Stimulated activated naive CD4-positive, alpha-beta T cell treated with Interleukin-2 at 50 U/mL for 16 hours (primary cell): ENCODE data around the gene MYRF.

Source experiments
- DNase-seq: peaks from one replicate; lab custom pipeline; 2025; lab: John Stamatoyannopoulos, UW

MYRF gene

DNA sequence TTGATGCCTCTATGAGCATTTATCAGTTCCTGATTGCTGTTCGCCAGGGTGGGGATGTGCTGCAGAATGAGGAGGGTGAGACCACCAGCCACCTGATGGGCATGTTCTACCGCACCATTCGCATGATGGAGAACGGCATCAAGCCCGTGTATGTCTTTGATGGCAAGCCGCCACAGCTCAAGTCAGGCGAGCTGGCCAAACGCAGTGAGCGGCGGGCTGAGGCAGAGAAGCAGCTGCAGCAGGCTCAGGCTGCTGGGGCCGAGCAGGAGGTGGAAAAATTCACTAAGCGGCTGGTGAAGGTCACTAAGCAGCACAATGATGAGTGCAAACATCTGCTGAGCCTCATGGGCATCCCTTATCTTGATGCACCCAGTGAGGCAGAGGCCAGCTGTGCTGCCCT is 43.0 kb downstream of the MYRF start:
- DNase-seq, result no peak

DNA sequence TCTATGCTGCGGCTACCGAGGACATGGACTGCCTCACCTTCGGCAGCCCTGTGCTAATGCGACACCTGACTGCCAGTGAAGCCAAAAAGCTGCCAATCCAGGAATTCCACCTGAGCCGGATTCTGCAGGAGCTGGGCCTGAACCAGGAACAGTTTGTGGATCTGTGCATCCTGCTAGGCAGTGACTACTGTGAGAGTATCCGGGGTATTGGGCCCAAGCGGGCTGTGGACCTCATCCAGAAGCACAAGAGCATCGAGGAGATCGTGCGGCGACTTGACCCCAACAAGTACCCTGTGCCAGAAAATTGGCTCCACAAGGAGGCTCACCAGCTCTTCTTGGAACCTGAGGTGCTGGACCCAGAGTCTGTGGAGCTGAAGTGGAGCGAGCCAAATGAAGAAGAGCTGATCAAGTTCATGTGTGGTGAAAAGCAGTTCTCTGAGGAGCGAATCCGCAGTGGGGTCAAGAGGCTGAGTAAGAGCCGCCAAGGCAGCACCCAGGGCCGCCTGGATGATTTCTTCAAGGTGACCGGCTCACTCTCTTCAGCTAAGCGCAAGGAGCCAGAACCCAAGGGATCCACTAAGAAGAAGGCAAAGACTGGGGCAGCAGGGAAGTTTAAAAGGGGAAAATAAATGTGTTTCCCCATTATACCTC is 43.6 kb downstream of the MYRF start:
- DNase-seq, result no peak

DNA sequence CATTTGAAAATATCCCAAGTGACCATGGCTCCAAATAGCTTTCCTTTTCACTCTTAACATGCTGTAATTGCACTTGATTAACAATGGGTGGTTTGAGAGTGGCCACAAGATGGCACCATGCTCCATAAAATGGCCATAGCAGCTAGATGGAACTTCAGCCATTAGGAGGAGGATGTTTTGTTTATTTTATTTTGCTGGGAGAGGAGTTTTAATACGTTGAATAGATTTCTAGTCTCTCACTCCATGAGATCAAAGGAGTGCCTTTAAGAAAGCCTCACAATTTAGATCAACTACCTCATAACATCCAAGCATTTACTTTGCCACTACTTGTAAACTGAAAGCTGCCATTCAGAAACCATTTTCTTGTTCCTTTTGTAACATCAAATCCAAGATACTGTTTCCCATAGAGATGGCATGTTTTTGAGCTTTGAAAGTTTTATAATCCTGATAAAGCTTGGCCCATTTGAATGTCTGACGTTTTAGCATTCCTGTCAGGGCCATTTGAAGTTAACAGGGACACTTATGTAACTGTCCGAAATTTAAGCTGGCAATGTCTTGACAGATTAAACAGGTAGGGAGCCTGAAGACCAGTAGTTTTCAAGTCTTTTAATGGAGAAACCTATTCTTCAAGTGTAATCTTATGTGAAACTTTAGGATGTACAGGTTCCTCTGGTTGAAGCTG is 45.0 kb downstream of the MYRF start:
- peak; percentile 63 for DNase-seq

DNA sequence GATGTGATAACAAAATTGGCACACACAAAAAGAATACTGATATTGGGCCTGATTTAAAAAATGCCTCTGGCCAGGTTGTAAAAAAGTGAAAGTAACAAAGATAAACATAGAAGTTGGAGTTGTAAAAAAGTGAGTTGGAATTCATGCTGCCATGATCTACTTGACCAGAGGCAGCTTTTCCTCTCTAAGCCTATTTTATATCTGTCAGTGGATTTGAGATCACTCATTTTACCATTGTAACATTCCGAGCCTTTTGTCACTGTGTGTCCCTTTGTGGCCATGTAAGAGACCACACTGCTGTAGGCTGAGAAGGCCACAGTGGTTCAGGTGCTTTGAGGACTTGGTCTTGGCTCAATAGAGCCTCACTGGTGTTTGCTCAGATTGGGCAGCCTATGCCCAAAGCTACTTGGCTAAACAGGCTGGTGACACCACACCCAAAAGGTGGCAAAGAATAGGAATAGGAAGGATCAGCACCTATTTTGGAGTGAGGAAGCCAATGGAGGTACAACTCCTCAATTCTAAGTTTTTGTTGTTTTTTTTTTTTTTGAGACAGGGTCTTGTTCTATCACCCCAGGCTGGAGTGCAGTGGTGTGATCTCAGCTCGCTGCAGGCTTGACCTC is 47.3 kb downstream of the MYRF start:
- no peak for DNase-seq

DNA sequence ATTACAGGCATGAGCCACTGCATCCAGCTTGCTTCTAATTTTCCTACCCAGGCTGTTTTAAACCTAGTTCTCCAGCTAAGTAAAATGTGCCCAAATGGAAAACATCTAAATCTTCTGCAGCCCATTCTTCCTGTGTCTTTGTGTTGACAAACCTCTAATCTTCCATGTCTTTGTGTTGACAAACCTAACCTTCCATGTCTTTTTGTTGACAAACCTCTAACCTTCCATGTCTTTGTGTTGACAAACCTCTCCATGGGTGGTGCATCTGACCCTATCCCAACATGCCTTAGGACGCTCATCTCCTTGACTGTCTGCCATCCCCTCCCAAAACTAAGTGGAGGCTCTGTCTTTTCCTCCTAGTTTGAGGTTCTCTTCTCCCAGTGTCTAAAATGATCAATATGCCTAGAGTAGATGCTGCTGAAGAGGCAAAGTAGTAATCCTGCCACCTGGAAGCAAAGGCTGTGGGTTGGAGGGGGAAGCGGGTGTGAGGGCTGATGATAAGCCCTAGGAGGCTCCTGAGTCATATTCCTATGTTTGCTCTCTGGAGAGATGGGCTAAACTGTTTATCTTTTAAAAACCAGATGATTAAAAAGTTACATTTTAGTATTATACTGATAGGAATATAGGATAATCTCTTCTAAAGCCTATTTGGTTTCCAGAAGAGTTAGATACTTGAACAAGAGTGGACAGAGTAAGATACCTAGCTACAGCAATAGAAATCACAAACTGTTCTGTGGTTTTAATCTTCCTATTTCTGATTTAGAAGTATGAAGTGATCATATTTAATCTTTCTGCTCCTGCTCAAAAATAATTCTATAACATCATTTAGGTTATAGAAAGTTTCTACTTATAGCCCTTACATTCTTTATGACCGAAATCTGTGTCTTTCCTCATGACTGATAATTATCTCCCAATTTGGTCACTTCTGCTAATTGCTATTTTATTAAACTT is 48.2 kb downstream of the MYRF start:
- DNase-seq, result no peak

DNA sequence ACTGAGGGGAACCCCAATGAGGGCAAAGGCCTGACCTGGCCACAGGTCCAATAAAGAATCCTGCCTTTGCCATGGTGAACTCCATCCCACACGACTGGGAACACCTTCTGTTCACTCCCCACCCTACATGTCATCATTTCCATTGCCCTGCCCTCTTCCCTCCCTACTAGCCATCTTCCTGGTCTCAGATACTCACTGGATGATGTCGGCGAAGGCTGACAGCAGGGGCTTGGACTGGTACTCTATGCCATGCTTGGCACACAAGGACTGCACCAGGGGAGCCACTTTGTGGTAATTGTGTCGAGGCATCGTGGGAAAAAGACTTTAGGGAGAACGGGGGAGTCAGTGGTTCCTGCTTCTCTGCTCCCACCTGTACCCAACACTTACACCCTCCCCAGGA is 50.2 kb downstream of the MYRF start:
- DNase-seq, result no peak

DNA sequence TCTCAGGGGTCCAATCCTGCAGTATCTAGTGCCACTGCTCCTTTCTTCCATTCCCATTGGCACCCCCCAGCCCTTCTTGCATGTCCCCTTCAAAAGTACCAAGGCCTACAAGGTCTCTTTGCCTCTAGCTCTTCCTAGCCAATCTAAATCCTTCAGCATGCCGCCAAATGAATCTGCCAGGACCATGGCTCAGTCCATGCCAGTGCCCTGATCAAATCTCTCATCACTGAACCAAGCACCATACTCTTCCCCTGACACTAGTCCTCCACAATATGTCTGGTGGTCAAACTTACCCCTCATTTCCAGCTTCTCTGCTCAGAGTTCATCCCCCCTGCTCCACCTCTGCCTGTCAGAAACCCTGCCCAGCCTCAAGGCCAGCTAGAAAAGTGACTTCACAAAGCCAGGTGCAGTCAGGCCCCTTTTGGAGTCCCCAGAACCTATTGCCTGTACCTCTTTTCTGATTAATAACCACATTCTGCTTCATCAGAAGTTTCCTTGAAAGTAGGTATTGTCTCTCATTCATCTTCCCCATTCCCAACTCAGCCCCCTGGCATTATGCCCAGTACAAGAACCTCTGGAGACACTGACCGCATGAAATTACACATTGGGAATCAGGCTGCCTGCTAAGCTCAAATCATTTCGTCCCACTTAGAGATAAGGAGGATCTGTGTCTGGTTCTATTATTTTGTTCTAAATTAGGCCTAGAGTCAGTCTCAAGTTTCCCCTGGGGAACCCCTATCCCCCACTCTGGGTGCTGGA is 51.6 kb downstream of the MYRF start:
- DNase-seq, result no peak

DNA sequence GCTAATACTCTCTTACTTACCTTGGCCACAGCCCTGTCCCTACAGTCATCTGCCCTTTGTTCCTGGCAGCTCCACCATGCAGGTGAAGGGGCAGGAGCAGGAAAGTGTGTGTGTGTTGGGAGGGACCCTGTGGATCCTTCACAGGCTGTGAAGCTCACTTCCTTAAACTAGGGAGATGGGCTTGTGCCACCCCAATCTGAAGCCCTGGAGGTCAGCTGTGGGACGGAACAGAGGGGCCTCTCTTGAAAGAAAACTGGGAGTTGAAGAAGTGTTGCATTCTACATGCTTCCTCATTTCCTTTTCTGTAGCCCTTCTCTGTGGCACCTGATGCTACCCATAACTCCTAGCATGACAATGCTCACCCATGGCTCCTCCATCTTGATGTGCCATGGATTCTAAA is 52.7 kb downstream of the MYRF start:
- DNase-seq, result no peak

DNA sequence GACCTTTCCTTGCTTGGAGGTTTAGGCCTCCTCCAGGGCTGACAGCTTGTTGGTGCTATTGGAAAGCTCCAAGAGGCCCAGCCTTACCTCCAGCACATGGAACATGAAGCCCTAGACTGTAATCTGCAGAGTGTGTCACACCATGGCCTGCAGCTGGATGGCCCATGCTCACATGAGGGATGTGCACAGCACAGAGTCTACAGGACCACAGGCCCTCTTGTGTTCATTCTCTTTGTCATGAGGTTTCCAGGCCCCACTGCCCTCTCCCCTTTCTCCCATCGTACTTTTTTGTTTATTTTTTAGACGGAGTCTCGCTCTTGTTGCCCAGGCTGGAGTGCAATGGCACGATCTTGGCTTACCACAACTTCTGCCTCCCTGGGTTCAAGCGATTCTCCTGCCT is 54.3 kb downstream of the MYRF start:
- no peak for DNase-seq

DNA sequence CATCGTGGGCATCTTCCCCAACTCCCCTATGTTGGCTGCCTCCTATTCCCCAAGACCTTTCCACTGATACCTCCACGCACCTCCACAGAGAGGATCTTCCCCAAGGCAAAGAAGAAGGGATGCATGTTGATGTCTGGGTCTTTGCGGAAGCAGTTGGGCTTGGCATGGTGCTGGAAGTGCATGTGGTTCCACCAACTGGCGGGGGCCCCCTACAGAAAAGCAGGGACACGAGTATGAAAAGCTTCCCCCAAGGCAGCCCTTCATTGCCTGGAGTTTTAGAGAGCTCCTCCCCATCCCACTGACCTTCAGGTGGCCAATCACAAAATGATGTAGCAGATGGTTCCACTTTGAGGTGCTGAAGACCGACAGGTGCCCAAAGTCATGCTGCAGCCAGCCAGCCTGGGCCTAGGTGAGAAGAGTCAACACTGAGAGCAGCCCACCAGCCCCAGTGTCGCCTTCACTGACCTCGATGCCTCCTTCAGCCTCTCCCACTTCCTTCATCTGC is 58.3 kb downstream of the MYRF start:
- DNase-seq, result no peak

DNA sequence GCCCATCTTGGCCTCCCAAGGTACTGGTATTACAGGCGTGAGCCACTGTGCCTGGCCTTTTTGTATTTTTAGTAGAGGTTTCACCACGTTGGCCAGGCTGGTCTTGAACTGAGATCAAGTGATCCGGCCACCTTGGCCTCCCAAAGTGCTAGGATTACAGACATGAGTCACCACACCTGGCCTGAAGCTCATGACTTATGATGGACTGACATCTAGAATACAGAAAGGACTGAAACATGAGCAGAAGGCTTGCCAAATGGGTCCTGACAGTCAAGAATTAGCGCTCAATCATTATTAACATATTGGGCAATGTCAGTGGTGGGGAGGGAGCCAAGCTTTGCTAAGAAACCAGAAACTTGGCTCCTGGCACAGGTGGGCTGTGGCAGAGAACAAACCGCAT is 59.4 kb downstream of the MYRF start:
- DNase-seq, result no peak

DNA sequence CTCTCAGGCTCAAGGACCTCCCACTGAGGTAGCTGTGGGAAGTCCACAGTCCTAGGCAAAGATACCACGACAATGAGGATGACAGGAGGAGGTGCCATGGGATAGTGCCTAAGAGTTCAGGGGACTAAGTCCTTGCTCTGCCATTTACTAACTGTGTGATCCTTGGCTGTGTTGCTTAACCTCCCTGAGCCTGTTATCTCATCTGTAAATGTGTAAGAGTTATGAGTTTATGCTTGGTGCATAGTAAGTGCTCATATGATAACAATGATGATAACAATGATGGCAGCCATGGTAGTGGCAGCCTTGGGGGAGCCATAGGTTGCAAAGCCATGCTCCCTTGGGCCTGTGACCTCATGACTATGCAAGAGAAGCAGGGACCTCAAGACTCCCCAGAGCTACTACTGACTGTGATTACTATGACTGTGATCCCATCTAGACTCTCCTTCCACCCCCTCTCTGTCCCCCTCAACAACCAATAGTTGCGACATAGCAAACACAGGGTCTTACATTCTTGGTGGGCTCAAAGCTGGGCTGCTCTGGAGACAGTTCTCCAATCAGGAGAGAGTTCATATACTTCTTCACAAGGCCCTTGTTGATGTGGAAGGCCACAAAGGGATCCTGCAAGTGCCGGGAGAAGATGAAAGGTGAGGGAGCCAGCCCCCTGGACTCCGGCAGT is 60.4 kb downstream of the MYRF start:
- DNase-seq, result no peak

DNA sequence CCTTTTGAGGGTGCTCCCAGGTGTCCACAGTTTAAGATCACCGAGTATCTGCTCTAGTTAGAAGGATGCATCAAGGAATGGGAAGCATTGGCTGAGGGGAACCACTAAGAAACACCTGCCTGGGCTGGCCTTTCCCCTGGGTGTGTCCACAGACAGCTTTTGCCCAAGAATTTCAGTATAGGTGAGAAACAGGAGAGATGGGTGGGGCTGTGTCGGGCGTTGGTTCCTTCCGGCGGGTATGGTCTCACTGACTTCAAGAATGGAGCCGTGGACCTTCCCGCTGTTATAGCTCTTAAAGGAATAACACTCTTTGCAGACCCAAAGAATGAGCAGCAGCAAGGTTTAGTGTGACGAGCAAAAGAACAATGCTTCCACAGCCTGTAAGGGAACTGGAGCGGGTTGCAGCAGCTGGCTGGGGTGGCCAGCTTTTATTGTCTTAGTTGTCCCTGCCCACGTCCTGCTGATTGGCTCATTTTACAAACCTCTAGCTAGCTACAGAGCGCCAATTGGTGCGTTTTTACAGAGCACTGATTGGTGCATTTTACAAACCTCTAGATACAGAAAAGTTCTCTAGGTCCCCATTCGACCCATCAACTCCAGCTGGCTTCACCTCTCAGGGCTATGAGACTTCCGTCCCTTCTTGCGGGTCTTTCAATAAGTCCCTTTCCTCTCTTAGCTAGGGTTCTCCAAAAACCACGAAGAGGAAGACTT is 62.0 kb downstream of the MYRF start:
- no peak for DNase-seq

DNA sequence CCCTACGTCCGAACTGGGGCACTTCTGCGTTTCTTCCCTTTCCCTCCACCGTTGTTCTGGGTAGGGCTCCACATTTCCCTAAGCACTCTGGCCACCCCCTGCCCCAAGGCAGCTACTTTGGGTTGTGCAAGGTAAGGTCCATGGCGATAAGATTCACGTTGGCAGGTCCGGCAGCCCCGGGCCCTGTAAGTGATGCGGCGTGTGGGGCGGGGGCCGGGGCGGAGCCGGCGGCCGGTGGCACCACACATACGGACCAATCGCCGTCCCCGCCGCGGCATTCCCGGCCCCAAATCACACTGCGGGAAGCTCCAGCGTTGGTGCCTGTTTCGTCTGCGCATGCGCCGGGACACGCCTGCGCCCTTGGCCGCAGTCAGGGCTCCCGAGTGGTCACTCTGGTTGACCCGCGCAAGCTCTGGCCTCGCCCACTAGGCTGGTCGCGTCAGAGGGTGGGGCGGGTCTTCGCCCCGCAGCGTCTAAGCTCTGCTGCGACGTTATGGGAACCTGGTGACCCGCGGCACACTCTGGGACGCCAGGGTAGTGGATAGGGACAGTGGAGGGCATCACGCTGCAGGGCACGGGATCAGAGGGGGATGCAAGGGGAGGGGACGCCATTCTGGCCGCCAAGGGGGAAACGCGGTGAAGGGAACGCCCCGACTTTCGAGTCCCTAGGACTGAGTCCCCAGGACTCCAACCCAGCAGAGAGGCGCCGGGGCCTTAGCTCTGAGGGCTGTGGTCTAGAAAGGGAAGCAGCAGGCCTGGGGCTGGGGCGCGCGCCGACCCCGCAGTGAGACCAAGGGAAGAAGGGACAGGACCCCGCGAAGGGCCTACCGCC is 62.7 kb downstream of the MYRF start:
- no peak for DNase-seq

DNA sequence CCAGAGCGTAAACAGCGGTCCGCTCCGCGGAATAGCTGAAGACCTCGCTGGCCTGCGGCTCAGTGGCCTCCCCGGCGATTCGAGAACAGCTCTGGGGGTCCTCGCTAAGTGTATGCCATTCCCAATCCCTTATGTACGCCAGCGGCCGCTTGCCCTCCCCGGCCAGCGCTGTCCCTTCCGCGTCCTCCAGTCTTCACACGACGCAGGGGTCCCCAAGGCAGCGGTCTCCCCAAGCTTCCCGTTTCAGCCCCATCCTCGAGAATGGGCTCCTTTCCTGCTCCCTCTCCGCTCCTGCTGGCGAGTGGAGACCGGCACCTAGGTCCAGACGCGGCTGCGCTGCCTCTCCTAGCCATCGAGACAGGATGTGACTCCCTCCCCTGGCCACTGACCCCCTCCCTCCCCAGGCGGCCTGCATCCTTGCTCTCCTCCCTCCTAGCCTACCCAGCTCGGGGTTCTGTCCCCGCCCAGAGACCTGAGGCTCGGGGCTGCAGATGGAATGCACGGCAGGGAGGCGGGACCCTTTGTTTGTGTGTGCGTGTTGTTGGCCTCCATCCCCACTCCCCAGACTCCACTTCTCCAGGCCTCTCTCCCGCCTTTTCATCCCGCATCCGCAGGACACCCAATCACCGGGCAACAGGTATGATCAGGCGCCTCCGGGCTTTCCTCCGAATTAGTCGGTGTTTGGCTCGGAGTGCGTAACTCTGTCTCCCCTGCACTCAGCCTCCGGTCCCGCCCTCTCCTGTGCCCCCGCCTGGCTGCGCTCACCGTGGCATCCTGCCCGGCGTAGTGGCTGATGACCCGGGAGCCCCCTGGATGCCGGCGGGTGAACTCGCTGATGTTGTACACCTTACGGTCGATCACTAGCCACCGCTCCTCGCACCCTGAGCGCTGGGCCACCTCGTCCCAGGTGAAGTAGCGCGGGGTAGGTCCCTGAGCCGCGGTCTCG is 63.6 kb downstream of the MYRF start:
- DNase-seq, result peak; percentile 44

DNA sequence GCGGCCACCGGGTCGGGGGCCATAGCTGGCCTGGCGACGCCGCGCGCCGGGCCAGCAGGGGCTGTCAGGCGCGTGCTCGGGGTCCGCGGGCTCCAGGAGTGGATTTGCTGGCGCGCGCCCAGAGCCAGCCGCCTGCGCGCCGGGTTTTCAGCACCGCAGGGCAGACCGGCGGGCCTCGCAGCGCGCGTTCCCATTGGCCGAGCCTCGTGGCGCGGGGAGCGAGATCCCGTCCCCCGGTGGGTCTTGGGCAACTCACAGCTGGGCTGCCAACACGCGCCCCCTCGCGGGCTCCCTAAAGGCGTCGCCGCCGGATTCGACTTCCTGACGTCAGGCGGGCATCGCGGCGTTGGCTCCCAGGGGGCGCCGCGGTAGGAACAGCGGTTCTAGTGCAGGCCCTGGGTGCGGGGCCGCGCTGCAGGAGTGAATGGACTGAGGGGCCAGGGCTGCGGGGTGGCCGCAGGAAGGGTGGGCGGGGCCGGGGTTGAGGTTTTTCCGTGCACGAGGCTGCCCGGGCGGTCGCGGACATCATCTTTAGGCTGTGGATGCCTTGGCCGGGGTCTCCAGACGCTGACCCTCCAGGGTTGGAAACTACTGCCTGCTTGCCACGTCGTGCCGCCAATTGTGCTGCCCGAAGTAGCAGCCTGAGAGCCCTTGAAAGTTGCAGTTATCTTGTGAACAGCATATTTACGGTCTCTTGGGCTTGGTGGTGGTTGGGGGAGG is 64.5 kb downstream of the MYRF start, which contains the start of gene FADS1:
Gene FADS1 (minus strand): TSS at position 268 of the 720 bp plus-strand sequence. CDS start 74 bp downstream, at position 194.
- DNase-seq, result peak; percentile 66

DNA sequence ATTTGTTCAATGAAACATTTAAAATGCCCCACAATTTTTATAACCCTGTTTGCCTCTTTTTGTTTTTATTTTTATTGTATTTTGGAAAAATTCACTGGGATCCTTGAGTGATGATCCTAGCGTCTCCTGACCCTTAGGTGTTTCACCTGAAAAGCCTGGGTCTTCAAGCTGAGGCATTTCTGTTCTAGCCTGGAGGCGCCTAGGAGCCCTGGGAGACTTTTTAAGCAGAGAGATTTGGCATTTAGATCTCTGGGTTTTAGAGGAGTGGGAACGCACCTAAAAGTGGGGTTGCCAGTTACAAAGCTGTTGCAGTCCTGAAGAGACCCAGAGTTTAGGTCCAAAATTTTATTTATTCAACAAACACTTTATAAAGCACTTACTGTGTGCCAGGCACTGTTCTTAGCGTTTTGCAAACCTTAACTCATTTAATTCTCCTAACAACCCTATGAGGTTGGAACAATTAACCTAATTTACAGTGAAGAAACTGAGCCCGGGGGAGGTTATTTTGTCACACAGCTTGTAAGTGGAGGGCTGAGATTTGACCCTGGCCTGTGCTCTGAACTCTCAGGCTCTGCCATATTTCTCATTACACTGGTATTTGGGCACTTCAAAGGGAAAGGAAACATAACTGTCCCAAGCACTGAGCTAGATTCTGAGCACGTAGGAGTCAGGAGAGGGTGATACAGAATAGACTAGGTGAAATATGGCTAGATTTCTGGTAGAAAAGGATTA is 65.2 kb downstream of the MYRF start:
- DNase-seq, result no peak
